ENCODE data around the gene PSMG4.

Gene PSMG4

GRCh38 chr6:3314621-3315467 is 56.1 kb downstream of the PSMG4 start:
- TF ChIP-seq POLR2A (IDR thresholded peaks at IDR 0.05; ENCODE audit: low read length) = no peak
- TF ChIP-seq GATA1 (IDR thresholded peaks at IDR 0.05; ENCODE audit: low read depth, low read length) = no peak
- DNase-seq = no peak

GRCh38 chr6:3315841-3316240 is 57.1 kb downstream of the PSMG4 start:
- TF ChIP-seq GATA1 (IDR thresholded peaks at IDR 0.05; ENCODE audit: low read depth, low read length) (no peak), POLR2A (IDR thresholded peaks at IDR 0.05; ENCODE audit: low read length) (no peak)
- no peak for DNase-seq

DNA sequence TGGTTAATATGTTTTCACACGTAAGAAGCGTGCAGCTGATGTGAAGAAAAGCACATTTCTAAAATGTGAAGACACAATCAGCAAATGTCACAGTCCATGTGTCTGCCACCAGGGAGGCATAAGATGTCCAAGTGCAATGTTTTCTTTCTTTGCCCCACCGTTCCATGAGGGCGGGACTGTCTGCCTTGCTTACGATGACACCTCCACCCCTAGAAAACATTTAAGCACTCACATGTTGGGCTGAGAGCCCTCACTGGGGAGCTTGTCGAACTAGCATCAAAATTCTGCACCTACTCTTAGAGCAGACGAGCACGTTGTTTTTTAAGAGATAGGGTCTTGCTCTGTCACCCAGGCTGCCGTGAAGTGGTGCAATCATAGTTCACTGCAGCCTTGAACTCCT is 57.6 kb downstream of the PSMG4 start:
- TF ChIP-seq GATA1 (IDR thresholded peaks at IDR 0.05; ENCODE audit: low read depth, low read length) (no peak), POLR2A (IDR thresholded peaks at IDR 0.05; ENCODE audit: low read length) (no peak)
- no peak for DNase-seq

- no peak for DNase-seq
- no peak for TF ChIP-seq POLR2A (IDR thresholded peaks at IDR 0.05; ENCODE audit: low read length)
- TF ChIP-seq GATA1 (IDR thresholded peaks at IDR 0.05; ENCODE audit: low read depth, low read length) = no peak
These were observed 58.1 kb downstream of the PSMG4 start for GRCh38 chr6:3316818-3317217.

All from erythroblast (primary cell).